NCI-H146 (cell line): ENCODE measurements around the gene TRPC5OS.

ENCODE experiments used
- DNase-seq: peaks from one replicate; lab custom pipeline; 2025; lab: John Stamatoyannopoulos, UW

TRPC5OS gene

DNA sequence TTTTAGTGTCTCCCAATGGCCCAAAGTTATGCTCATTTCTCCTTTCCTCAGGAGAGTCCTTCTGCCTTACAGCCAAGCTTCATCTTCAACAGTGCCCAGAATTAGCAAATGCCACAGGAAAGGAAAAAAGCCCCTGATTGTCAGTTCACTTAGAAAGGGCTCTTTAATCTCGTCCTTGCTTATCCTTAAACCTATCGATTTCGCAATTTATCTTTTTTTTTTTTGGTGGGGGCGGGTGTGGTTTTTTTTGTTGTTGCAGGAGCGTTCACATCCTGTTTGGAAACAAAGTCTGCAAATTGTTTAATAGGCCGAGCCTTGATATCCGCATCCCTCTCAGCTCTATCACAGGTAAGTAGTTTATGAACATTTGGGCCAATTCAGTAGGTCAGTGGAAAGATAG, 20.2 kb downstream of the TRPC5OS start:
- DNase-seq = no peak

GRCh38 chrX:111914398-111915090, 38.6 kb downstream of the TRPC5OS start:
- no peak for DNase-seq

DNA sequence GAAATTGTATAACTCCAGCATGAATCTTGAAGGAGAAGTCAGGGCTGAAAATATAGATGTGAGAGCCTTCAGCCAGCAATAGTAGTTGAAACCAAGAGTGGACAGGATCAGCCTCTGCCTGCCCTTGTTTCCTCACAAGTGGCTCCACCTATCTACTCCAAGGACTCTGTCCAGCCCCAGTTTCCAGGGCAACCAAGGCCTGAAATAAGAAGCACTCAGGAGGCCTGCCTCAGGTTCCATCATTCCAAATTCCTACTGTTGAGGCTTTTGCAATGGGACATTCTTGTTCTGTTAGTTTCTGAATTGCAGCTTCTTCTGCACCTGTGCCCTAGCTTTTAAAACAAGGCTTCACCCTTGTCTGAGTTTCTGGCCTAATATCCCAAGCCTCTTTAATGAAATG, 41.6 kb downstream of the TRPC5OS start:
- DNase-seq = no peak

DNA sequence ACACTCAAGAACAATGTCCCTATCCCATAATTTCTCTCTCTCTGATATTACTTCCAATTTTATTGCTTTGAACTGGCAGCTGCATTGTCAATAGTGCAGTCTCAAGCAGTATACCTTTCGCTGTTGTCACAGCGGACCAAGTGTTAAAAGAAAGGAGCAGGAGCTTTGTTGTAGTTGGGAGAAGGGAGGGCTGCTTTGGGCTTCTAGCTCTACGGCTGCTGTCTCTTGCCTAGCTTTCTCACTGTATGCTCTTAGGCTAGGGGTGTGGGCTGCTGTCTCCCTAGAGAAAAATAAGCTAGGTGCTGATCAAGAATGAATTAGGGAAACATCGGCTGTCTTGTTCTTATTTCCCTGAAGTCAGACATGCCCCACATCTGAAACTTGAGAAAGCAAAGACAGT, 52.5 kb downstream of the TRPC5OS start:
- DNase-seq = no peak
